Panc1 (cell line): Measurements from ENCODE around the gene DNM1. TPM values are rescaled to one million over a fixed set of nuclear protein-coding genes. Genes with fewer than 3 reads are reported as not detected.

Source experiments
- ATAC-seq: fragments of 200-7000 bp; cut with Tn5 transposase; 2 replicates; pipeline ENCODE4 v1.9.1; 2020; ENCODE audit warnings: mild to moderate bottlenecking, moderate library complexity
- BruUV-seq: library from RNA; stranded (reverse); fragments of 400-500 nt; replicated peaks from 2 replicates; lab custom pipeline; 2021; lab: Mats Ljungman, UMichigan
- CTCF ChIA-PET: fragments of 300-600 bp; sonication (Branson Sonifier 250); formaldehyde crosslinking; loops from one replicate; lab custom pipeline; 2022; ENCODE audit warnings: antibody characterized with exemption; lab: Charles Lee
- POLR2A ChIA-PET: fragments of 300-600 bp; sonication (Branson Sonifier 250); formaldehyde crosslinking; loops from one replicate; lab custom pipeline; 2022; ENCODE audit warnings: antibody characterized with exemption; lab: Charles Lee
- DNase-seq: peaks from one replicate; pipeline ENCODE4 v3.0.0-alpha.2; 2010; ENCODE audit warnings: low read depth, low spot score
- H3K27ac ChIP-seq: 2 replicates; pipeline ENCODE4 v1.5.1; 2011; ENCODE audit warnings: mild to moderate bottlenecking, low read length, inconsistent platforms
- H3K27me3 ChIP-seq: fragments of 200-500 bp; sonication (Bioruptor generic); 2 replicates; pipeline ENCODE4 v1.6.0; 2014; ENCODE audit warnings: low read length, inconsistent platforms; ENCODE audit not compliant: control insufficient read depth, insufficient read depth
- H3K36me3 ChIP-seq: fragments of 200-500 bp; sonication (Bioruptor generic); 2 replicates; pipeline ENCODE4 v1.5.1; 2014; ENCODE audit warnings: inconsistent platforms, mild to moderate bottlenecking, low read length, moderate library complexity; ENCODE audit not compliant: control insufficient read depth, insufficient read depth
- H3K4me1 ChIP-seq: 2 replicates; pipeline ENCODE4 v1.5.1; 2011; ENCODE audit warnings: inconsistent platforms, mild to moderate bottlenecking, low read length, moderate library complexity; ENCODE audit not compliant: control insufficient read depth, insufficient read depth
- H3K4me3 ChIP-seq, 2 experiments: 2 replicates each; pipeline ENCODE4 v1.5.1; 2011 to 2012; ENCODE audit warnings: low read depth in 2 of 2, low read length in 2 of 2, mild to moderate bottlenecking in 2 of 2, inconsistent platforms in 1 of 2, moderate library complexity in 1 of 2
- H3K9me3 ChIP-seq: fragments of 200-500 bp; sonication (Bioruptor generic); 2 replicates; pipeline ENCODE4 v1.5.1; 2014; ENCODE audit warnings: low read depth, mild to moderate bottlenecking, inconsistent platforms, low read length, moderate library complexity; ENCODE audit not compliant: control insufficient read depth, insufficient read depth
- CTCF ChIP-seq: fragments of 450-650 bp; IDR thresholded peaks from 2 replicates; pipeline ENCODE4 v1.5.1; 2017; ENCODE audit warnings: mild to moderate bottlenecking
- POLR2AphosphoS5 ChIP-seq: IDR thresholded peaks from 2 replicates; pipeline ENCODE4 v1.6.1; 2012; ENCODE audit warnings: mild to moderate bottlenecking, low read depth, low read length, moderate library complexity
- REST ChIP-seq, 2 experiments: IDR thresholded peaks; 2 replicates each; pipeline ENCODE4 v1.6.1; 2011 to 2012; ENCODE audit warnings: low read depth in 2 of 2, control low read depth in 1 of 2, low read length in 1 of 2, mild to moderate bottlenecking in 1 of 2, moderate library complexity in 1 of 2; ENCODE audit not compliant: insufficient read depth in 1 of 2
- SIN3A ChIP-seq: IDR thresholded peaks from 2 replicates; pipeline ENCODE4 v1.6.1; 2012; ENCODE audit warnings: low read depth, mild to moderate bottlenecking, low read length, moderate library complexity, borderline replicate concordance; ENCODE audit not compliant: insufficient read depth
- TCF7L2 ChIP-seq: IDR thresholded peaks from 2 replicates; pipeline ENCODE4 v1.6.1; 2011; ENCODE audit warnings: mild to moderate bottlenecking, low read depth, low read length, inconsistent platforms
- in situ Hi-C: cut with HindIII; loops from 2 replicates; pipeline ENCODE4 v1.10.0; 2016; ENCODE audit warnings: low sequenced_read_pairs, low pct_unique_long_range_greater_than_20kb
- intact Hi-C: fragments of 100-400 bp; cut with micrococcal nuclease; formaldehyde crosslinking; loops from one replicate; pipeline ENCODE4 v1.10.0; 2022; ENCODE audit not compliant: unreplicated experiment
- total RNA-seq: library from RNA; stranded (reverse); gene quantifications from one replicate; pipeline ENCODE4 v1.2.1, GENCODE V29; 2021; ENCODE audit not compliant: unreplicated experiment

DNM1 gene
- total RNA-seq, 1 experiment from 2014 or later: 18.7 TPM

GRCh38 chr9:128280084-128280622 lies 77.0 kb downstream of the DNM1 start:
- intact Hi-C loops: no loop called here
- no peak for DNase-seq
- in situ Hi-C loops: no loop called here
- Histone ChIP-seq H3K27me3 (no peaks in the 10 kb centered on the region), H3K36me3 (peaks cover 4% of the 10 kb centered on the region; the same call in 1 of the 2 replicates), H3K9me3 (no peaks in the 10 kb centered on the region), H3K27ac (no peak overlapping the region), H3K4me3 (no peak overlapping the region), H3K4me1 (no peaks in the 10 kb centered on the region)
- CTCF ChIA-PET: no interaction called here
- no peak for ATAC-seq
- POLR2A ChIA-PET: no interaction called here
- TF ChIP-seq REST (IDR thresholded peaks at IDR 0.05; ENCODE audit: insufficient read depth in 1 of 2, low read depth in 2 of 2, low read length in 1 of 2) (no peak), SIN3A (no peak), POLR2AphosphoS5 (no peak), TCF7L2 (no peak), CTCF (no peak)
- BruUV-seq: no TSS peak

- no TSS peak for BruUV-seq
- POLR2A ChIA-PET: no interaction called here
- Histone ChIP-seq H3K4me1 (no peaks in the 10 kb centered on the region), H3K27me3 (no peaks in the 10 kb centered on the region), H3K36me3 (no peaks in the 10 kb centered on the region), H3K9me3 (no peaks in the 10 kb centered on the region), H3K4me3 (no peak overlapping the region), H3K27ac (no peak overlapping the region)
- in situ Hi-C loops (no loop called here), intact Hi-C loops (no loop called here)
- no peak for TF ChIP-seq POLR2AphosphoS5
- TF ChIP-seq CTCF: no peak
- no peak for TF ChIP-seq REST (IDR thresholded peaks at IDR 0.05; ENCODE audit: insufficient read depth in 1 of 2, low read depth in 2 of 2, low read length in 1 of 2)
- TF ChIP-seq SIN3A: no peak
- no peak for TF ChIP-seq TCF7L2
- CTCF ChIA-PET: no interaction called here
- DNase-seq (no peak), ATAC-seq (no peak)
Measured at GRCh38 chr9:128282500-128282899, 79.3 kb downstream of the DNM1 start.
